Activated CD4-positive, alpha-beta T cell treated with anti-CD3 and anti-CD28 coated beads for 4 hours (primary cell): ENCODE measurements around the gene VWA1.
"Not testable (repeated sequence)": the region's sequence is repeated elsewhere in the genome, so short reads cannot be mapped to it uniquely, and the experiment has no call there.

Experiments
- DNase-seq, 2 donors: peaks; one replicate each; pipeline ENCODE4 v3.0.0-alpha.2; 2020

Gene VWA1

GRCh38 chr1:1435106-1435903 lies at the start of gene VWA1:
VWA1 (plus strand) TSS chr1:1435690; CDS start chr1:1435749, 59 bp downstream.
- peak; percentile 57 to 59 for DNase-seq

GRCh38 chr1:1385931-1386330 lies 49.6 kb upstream of the VWA1 start:
- DNase-seq, result no peak

GRCh38 chr1:1387098-1388077 lies 48.1 kb upstream of the VWA1 start:
- DNase-seq, result no peak

GRCh38 chr1:1388078-1388472 lies 47.4 kb upstream of the VWA1 start:
- DNase-seq, result no peak

GRCh38 chr1:1390675-1391074 lies 44.8 kb upstream of the VWA1 start:
- DNase-seq, result no peak

GRCh38 chr1:1391225-1391624 lies 44.3 kb upstream of the VWA1 start:
- DNase-seq, result no peak

GRCh38 chr1:1393014-1393413 lies 42.5 kb upstream of the VWA1 start:
- no peak for DNase-seq

- DNase-seq, result no peak
Measured at GRCh38 chr1:1393428-1393827, 42.1 kb upstream of the VWA1 start.

- DNase-seq, result no peak
Measured at GRCh38 chr1:1394116-1394515, 41.4 kb upstream of the VWA1 start.

GRCh38 chr1:1395166-1395565 lies 40.3 kb upstream of the VWA1 start:
- DNase-seq, result no peak

GRCh38 chr1:1397839-1398523 lies 37.5 kb upstream of the VWA1 start:
- no peak for DNase-seq

GRCh38 chr1:1398677-1399186 lies 36.8 kb upstream of the VWA1 start:
- peak in 1 of 2 donors; percentile 18 for DNase-seq

GRCh38 chr1:1399187-1399871 lies 36.2 kb upstream of the VWA1 start, which contains the start of gene CCNL2:
CCNL2 (minus strand) TSS chr1:1399335; CDS start chr1:1399306, 29 bp downstream.
- DNase-seq, result peak; percentile 99

GRCh38 chr1:1399872-1400575 lies 35.5 kb upstream of the VWA1 start:
- no peak for DNase-seq

- DNase-seq, result no peak
Measured at GRCh38 chr1:1400576-1401456, 34.7 kb upstream of the VWA1 start.

GRCh38 chr1:1401457-1402010 lies 34.0 kb upstream of the VWA1 start:
- DNase-seq, result no peak

- peak in 1 of 2 donors; percentile 17 for DNase-seq
Measured at GRCh38 chr1:1402072-1402900, 33.2 kb upstream of the VWA1 start.

- not testable (repeated sequence) for DNase-seq
Measured at GRCh38 chr1:1402901-1403392, 32.5 kb upstream of the VWA1 start.

GRCh38 chr1:1403653-1404052 lies 31.8 kb upstream of the VWA1 start:
- no peak for DNase-seq
